Activated CD4-positive, alpha-beta T cell treated with anti-CD3 and anti-CD28 coated beads for 4 hours (primary cell): Measurements from ENCODE around the gene ANKRD29.

Experiments
- DNase-seq, 2 donors: peaks; one replicate each; pipeline ENCODE4 v3.0.0-alpha.2; 2020

The ANKRD29 gene

DNA sequence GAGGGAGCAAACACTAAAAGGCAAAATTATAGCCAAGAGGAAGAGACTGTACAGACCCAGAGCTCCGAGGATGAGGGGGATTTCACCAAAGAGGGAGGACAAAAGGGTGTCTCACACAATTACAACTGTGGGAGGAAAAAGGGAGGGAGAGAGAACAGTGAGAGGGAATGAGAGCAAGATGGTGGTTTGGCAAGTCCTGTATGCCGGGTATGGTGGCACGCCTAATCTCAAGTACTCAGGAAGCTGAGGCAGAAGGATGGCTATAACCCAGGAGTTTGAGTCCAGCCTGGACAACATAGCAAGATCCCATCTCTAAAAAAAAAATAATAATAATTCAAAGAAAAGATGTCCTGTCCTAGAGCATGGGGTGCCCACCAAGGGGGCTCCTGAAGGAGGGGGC is 110.7 kb downstream of the ANKRD29 start:
- no peak for DNase-seq

DNA sequence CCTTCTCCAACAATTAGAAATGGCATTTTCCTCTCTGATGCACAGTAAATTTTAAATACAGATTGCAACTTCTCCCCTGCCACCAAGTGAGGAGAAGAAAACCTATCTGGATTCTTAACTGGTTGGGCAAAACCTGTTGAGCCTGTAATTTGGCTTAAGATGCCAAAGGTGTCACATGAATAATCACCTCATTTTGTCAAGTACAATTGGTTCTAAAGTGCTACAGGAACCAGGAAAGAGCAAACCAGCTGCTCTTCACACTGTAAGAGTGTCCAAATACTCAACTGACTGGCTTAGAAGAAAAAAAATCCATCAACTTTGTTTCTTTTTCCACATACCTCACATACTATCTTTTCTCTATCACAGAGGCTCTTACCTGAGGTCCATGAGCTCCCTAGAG is 111.8 kb downstream of the ANKRD29 start:
- DNase-seq: no peak
